SK-N-SH treated with all-trans-retinoic acid at 6 μM for 48 hours (cell line): Measurements from ENCODE around the gene FAM222B.

ENCODE experiments used
- ARNTL ChIP-seq: fragments of 450-650 bp; formaldehyde crosslinking; IDR thresholded peaks from 2 replicates; pipeline ENCODE4 v1.5.0; 2020; ENCODE audit warnings: low read depth, mild to moderate bottlenecking, moderate library complexity, borderline replicate concordance
- BACH2 ChIP-seq: fragments of 250-450 bp; sonication (Bioruptor Pico); IDR thresholded peaks from 2 replicates; pipeline ENCODE4 v1.9.0; 2021; ENCODE audit warnings: mild to moderate bottlenecking, borderline replicate concordance
- ESRRG ChIP-seq: fragments of 250-450 bp; sonication (Bioruptor Pico); IDR thresholded peaks from 2 replicates; pipeline ENCODE4 v1.6.1; 2021; ENCODE audit warnings: mild to moderate bottlenecking
- OSR1 ChIP-seq: fragments of 250-450 bp; sonication (Bioruptor Pico); IDR thresholded peaks from 2 replicates; pipeline ENCODE4 v1.8.0; 2022; ENCODE audit warnings: moderate library complexity, mild to moderate bottlenecking, inconsistent platforms
- ZC3H10 ChIP-seq: fragments of 250-450 bp; sonication (Bioruptor Pico); IDR thresholded peaks from 2 replicates; pipeline ENCODE4 v1.5.1; 2021; ENCODE audit warnings: mild to moderate bottlenecking, moderate library complexity
- ZFP3 ChIP-seq: fragments of 250-450 bp; sonication (Bioruptor Pico); IDR thresholded peaks from 2 replicates; pipeline ENCODE4 v1.5.0; 2020; ENCODE audit warnings: mild to moderate bottlenecking, moderate library complexity
- ZFP30 ChIP-seq: fragments of 450-650 bp; formaldehyde crosslinking; IDR thresholded peaks from 2 replicates; pipeline ENCODE4 v1.5.0; 2022; ENCODE audit warnings: mild to moderate bottlenecking, moderate library complexity
- ZNF565 ChIP-seq: fragments of 450-650 bp; formaldehyde crosslinking; conservative IDR thresholded peaks from 2 replicates; pipeline ENCODE4 v1.5.0; 2020; ENCODE audit warnings: low read depth, mild to moderate bottlenecking, moderate library complexity
- ZNF8 ChIP-seq: fragments of 450-650 bp; formaldehyde crosslinking; IDR thresholded peaks from 2 replicates; pipeline ENCODE4 v1.5.0; 2020; ENCODE audit warnings: mild to moderate bottlenecking, moderate library complexity
- TF ChIP-seq, protein P1 (sequence below): fragments of 250-450 bp; sonication (Bioruptor Pico); IDR thresholded peaks from 2 replicates; pipeline ENCODE4 v1.8.0; 2020; ENCODE audit warnings: mild to moderate bottlenecking, moderate library complexity, borderline replicate concordance
- TF ChIP-seq, protein P2 (sequence below): fragments of 250-450 bp; sonication (Bioruptor Pico); IDR thresholded peaks from 2 replicates; pipeline ENCODE4 v1.5.1; 2020; ENCODE audit warnings: low read depth, mild to moderate bottlenecking, moderate library complexity

DNA sequence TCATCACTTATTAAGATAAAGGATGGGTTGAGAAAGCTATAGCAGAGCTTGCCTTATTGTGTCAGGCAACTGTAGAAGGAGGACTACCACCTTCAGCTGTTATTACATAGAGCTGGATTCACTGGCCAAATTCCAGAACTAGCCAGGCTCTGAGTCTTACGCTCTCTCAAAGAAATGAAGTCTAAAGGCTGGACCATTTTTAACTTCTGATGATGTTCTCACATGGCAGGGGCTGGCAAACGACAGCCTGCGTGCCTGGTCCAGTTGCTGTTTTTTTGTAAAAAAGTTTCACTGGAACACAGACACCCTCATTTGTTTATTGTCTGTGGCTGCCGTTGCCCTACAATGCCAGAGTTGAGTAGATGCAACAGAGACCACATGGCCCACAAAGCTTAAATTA lies 77.6 kb downstream of the FAM222B start:
- TF ChIP-seq, protein P1, sequence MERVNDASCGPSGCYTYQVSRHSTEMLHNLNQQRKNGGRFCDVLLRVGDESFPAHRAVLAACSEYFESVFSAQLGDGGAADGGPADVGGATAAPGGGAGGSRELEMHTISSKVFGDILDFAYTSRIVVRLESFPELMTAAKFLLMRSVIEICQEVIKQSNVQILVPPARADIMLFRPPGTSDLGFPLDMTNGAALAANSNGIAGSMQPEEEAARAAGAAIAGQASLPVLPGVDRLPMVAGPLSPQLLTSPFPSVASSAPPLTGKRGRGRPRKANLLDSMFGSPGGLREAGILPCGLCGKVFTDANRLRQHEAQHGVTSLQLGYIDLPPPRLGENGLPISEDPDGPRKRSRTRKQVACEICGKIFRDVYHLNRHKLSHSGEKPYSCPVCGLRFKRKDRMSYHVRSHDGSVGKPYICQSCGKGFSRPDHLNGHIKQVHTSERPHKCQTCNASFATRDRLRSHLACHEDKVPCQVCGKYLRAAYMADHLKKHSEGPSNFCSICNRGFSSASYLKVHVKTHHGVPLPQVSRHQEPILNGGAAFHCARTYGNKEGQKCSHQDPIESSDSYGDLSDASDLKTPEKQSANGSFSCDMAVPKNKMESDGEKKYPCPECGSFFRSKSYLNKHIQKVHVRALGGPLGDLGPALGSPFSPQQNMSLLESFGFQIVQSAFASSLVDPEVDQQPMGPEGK (CRISPR knock-in tag): no peak
- TF ChIP-seq ZFP3 (CRISPR knock-in tag) (no peak), BACH2 (CRISPR knock-in tag) (no peak), ARNTL (no peak), OSR1 (no peak), ZFP30 (CRISPR knock-in tag) (no peak), ZC3H10 (no peak), ESRRG (no peak), ZNF565 (CRISPR knock-in tag) (no peak), ZNF8 (CRISPR knock-in tag) (no peak)
- TF ChIP-seq, protein P2, sequence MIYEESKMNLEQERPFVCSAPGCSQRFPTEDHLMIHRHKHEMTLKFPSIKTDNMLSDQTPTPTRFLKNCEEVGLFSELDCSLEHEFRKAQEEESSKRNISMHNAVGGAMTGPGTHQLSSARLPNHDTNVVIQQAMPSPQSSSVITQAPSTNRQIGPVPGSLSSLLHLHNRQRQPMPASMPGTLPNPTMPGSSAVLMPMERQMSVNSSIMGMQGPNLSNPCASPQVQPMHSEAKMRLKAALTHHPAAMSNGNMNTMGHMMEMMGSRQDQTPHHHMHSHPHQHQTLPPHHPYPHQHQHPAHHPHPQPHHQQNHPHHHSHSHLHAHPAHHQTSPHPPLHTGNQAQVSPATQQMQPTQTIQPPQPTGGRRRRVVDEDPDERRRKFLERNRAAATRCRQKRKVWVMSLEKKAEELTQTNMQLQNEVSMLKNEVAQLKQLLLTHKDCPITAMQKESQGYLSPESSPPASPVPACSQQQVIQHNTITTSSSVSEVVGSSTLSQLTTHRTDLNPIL (CRISPR knock-in tag): no peak
